ENCODE measurements around the gene MFAP3L.

DNA sequence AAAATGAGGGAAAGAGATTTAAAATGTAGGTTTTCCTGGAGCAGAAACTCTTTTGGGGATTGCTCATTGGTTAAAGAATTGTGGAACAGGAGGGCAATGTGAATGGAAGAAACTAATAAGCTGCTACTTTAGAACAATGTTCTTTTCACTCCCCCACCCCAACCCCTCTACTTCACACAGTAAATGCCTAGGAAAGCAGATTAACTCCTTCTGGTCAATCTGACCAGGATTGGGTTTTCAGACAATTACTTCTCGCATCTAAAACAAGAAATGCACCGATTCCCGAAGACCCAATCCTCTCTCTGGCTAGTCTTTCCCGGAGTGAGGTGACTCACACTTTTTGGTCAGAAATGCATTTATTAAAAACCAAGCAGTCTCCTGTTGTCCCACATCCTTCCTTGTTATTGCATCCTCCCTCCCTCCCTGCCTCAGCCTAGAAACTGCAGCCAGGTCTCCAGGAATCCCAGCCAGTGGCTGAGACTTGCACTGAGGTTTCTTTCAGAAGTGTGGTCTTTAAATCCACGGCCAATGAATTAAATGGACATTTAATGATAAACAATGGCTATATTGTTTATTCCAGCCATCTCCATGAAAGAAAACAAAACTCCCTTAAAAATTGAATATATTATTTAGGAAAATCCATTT, 21.4 kb downstream of the MFAP3L start:
- TF ChIP-seq CTCF (conservative IDR thresholded peaks at IDR 0.05 in 1 of 2, IDR thresholded peaks at IDR 0.05 in 1 of 2; ENCODE audit: low read depth in 1 of 2, low read length in 2 of 2): no peak
- TF ChIP-seq EZH2 (IDR thresholded peaks at IDR 0.05; ENCODE audit: low read length, missing control alignments): no peak

All from fibroblast of lung (primary cell).